Measurements from ENCODE around the gene IFNL2. TPM values are rescaled to one million over a fixed set of nuclear protein-coding genes. Genes with fewer than 3 reads are reported as not detected.

IFNL2 gene
- total RNA-seq, 2 experiments from 2014 or later = not detected

DNA sequence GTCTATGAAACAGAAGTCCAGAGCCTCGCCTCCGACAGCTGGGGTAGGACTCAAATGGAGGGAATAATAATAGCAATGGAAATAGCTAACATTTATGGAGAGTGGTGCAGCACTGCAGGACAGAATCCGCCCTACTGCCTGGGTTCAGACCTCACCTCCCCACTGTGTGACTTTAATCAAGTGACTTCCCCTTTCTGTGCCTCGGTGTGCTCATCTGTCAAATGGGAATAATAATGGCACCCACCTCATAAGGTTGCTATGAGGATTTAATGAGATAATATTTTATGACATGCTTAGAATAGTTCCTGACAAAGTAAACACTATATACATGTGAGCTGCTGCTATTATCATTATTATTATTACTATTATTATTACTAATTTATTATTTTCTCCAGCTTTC lies 49.3 kb downstream of the IFNL2 start:
- no peaks in the 10 kb centered on the region for H3K27me3 Mint-ChIP-seq
- peaks cover 17% of the 10 kb centered on the region for H3K4me1 Mint-ChIP-seq (ENCODE audit: low read depth)
- no peak overlapping the region for H3K27ac Mint-ChIP-seq
- H3K9me3 Mint-ChIP-seq = no peaks in the 10 kb centered on the region
- POLR2A ChIA-PET = no interaction called here
- H3K36me3 Mint-ChIP-seq = peaks cover 10% of the 10 kb centered on the region
- H3K4me3 Mint-ChIP-seq = no peak overlapping the region
- intact Hi-C loops (cut with micrococcal nuclease) = no loop called here
- no peak for DNase-seq
- CTCF ChIA-PET = no interaction called here

GRCh38 chr19:39318071-39318470 lies 49.9 kb downstream of the IFNL2 start:
- Mint-ChIP-seq H3K4me3 (no peak overlapping the region), H3K27me3 (no peaks in the 10 kb centered on the region), H3K27ac (no peak overlapping the region), H3K9me3 (no peaks in the 10 kb centered on the region), H3K36me3 (peaks cover 8% of the 10 kb centered on the region), H3K4me1 (ENCODE audit: low read depth) (peaks cover 19% of the 10 kb centered on the region)
- DNase-seq = no peak
- CTCF ChIA-PET = no interaction called here
- intact Hi-C loops (cut with micrococcal nuclease) = no loop called here
- POLR2A ChIA-PET = no interaction called here

GRCh38 chr19:39318690-39319089 lies 50.5 kb downstream of the IFNL2 start:
- Mint-ChIP-seq H3K4me1 (ENCODE audit: low read depth) (peaks cover 21% of the 10 kb centered on the region), H3K9me3 (no peaks in the 10 kb centered on the region), H3K36me3 (peaks cover 5% of the 10 kb centered on the region), H3K4me3 (peak overlapping the region; percentile 54), H3K27me3 (no peaks in the 10 kb centered on the region), H3K27ac (no peak overlapping the region)
- POLR2A ChIA-PET = no interaction called here
- no peak for DNase-seq
- CTCF ChIA-PET = interaction anchor here (0.6 kb wide), 1 partner anchor 357 kb away, joined by 3 read pairs; no protein-coding TSS in a partner anchor
- intact Hi-C loops (cut with micrococcal nuclease) = no loop called here

DNA sequence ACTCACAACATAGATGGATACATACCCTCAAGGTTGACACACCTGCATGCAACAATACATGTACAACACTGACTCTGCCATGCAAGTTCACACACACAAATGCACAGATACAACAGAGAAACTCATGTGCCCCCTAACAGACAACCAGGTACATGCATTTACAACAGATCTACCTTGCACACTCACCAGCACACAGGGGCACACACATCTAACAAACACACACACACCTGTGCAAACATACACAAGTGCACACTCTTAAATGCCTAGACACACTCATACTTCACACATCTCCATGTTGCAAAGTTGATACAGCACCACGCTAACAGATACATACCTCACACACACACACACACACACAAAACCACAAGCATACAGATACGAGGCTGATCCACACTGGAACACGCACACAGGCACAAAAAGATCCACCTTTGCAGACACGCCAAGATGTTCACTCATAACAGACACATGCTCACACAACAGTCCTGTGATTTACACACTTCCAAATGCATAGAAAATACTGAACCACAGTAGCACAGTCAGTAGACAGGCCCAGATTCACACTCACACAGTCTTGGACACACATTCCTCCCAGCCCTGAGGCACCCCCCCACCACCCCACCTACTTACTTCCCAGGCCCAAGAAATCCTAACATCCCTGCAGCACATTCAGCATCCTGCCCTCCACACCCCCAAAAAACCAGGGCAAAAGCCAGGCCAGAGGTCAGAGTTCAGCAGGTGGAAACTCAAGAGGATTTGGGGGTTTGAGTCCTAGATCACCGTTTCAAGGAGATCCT lies 51.1 kb downstream of the IFNL2 start:
- ChIA-PET CTCF (interaction anchor here (0.6 kb wide), 1 partner anchor 358 kb away, joined by 3 read pairs; no protein-coding TSS in a partner anchor), POLR2A (no interaction called here)
- no peak overlapping the region for H3K27ac Mint-ChIP-seq
- H3K4me1 Mint-ChIP-seq (ENCODE audit: low read depth) = peaks cover 21% of the 10 kb centered on the region
- H3K27me3 Mint-ChIP-seq = no peaks in the 10 kb centered on the region
- intact Hi-C loops (cut with micrococcal nuclease) = no loop called here
- no peak for DNase-seq
- peaks cover 5% of the 10 kb centered on the region for H3K36me3 Mint-ChIP-seq
- H3K9me3 Mint-ChIP-seq = no peaks in the 10 kb centered on the region
- H3K4me3 Mint-ChIP-seq = peak overlapping the region; percentile 54

Other genes starting within 250 kb of the IFNL2 start
- gene FBXO27, start 235.8 kb upstream of the IFNL2 start, total RNA-seq = 1 to 10 TPM; 2.2 to 2.4 TPM
- gene ACP7, start 184.0 kb upstream of the IFNL2 start, total RNA-seq = under 1 TPM; 0.15 to 0.31 TPM
- gene PAK4, start 142.6 kb upstream of the IFNL2 start, total RNA-seq = 10 to 100 TPM; 16.3 to 17.8 TPM
- not detected for gene NCCRP1, start 71.4 kb upstream of the IFNL2 start, total RNA-seq
- not detected for gene SYCN, start 64.1 kb upstream of the IFNL2 start, total RNA-seq
- under 1 TPM in 1 of 2 experiments, not detected in 1; 0.34 TPM for gene IFNL3, start 23.4 kb upstream of the IFNL2 start, total RNA-seq
- not detected for gene IFNL4, start 19.5 kb upstream of the IFNL2 start, total RNA-seq
- 1 to 10 TPM; 1.2 to 1.6 TPM for gene IFNL1, start 28.0 kb downstream of the IFNL2 start, total RNA-seq
- 1 to 10 TPM; 6.4 to 6.5 TPM for gene LRFN1, start 52.5 kb downstream of the IFNL2 start, total RNA-seq
- gene GMFG, start 67.6 kb downstream of the IFNL2 start, total RNA-seq = 100 to 1,000 TPM; 393 to 415 TPM
- 10 to 100 TPM; 49.4 to 51.3 TPM for gene SAMD4B, start 74.0 kb downstream of the IFNL2 start, total RNA-seq
- 10 to 100 TPM; 41.6 to 43.8 TPM for gene PAF1, start 122.7 kb downstream of the IFNL2 start, total RNA-seq
- gene MED29, start 123.0 kb downstream of the IFNL2 start, total RNA-seq = 10 to 100 TPM; 22.2 to 26.9 TPM
- gene ZFP36, start 138.5 kb downstream of the IFNL2 start, total RNA-seq = 100 to 1,000 TPM; 104 to 118 TPM
- 10 to 100 TPM; 74.9 to 80.6 TPM for gene PLEKHG2, start 144.3 kb downstream of the IFNL2 start, total RNA-seq
- 1,000 to 10,000 TPM; 3,682 to 3,746 TPM for gene RPS16, start 167.6 kb downstream of the IFNL2 start, total RNA-seq
- 100 to 1,000 TPM; 180 to 183 TPM for gene SUPT5H, start 177.2 kb downstream of the IFNL2 start, total RNA-seq
- 10 to 100 TPM; 83.1 to 86.7 TPM for gene TIMM50, start 212.4 kb downstream of the IFNL2 start, total RNA-seq
- under 1 TPM; 0.67 to 0.80 TPM for gene DLL3, start 230.6 kb downstream of the IFNL2 start, total RNA-seq
- not detected for gene SELENOV, start 246.7 kb downstream of the IFNL2 start, total RNA-seq